ENCODE data around the gene R3HDM2.

DNA sequence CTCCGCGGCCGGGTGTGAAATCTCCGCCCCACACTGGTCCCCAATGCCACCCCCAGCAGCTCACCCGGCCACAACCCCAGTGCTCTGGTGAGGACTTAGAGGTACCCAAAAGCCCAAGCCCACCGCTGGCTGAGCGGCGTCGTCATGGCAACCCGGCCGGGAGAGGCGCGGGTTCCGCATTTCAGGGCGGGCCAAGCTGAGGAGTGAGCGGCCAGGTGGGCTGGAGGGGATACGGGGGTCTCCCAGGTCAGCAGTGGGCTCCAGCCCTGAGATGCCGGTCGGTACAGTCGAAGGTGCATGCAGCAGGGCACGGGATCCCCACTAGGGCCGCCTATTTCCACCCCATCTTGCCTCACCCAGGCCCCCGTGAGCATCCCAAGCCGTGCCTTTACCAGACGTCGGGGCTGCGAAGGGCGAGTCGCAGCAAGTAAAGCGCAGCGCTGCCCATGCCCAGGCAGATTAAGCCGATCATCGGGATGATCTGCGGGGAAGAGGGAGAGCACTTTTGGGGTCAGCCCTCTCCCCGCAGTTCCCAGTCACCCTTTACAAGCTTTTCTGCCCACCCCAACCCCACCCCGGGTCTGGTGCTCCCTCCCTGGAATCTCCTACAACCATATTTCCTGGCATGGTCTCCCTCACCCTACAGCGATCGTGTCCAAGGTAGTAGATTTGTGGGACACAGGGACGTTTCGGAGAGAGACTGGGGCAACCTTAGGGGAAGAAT is 194.5 kb downstream of the R3HDM2 start:
- TF ChIP-seq EZH2phosphoT487 (IDR thresholded peaks at IDR 0.05; ENCODE audit: borderline replicate concordance) (no peak), CTCF (conservative IDR thresholded peaks at IDR 0.05; ENCODE audit: low read length) (no peak)
